NB4 (cell line): ENCODE data around the gene NUDT3.
A peak's percentile ranks its signal among the peaks of the same experiment; 100 is the strongest.
"Not testable (repeated sequence)": the region's sequence is repeated elsewhere in the genome, so short reads cannot be mapped to it uniquely, and the experiment has no call there.

ENCODE experiments used
- DNase-seq: peaks from one replicate; pipeline ENCODE4 v3.0.0; 2010; ENCODE audit warnings: low read depth
- H3K4me3 ChIP-seq: one replicate; pipeline ENCODE4 v1.5.1; 2011; ENCODE audit warnings: mild to moderate bottlenecking, low read depth, low read length, moderate library complexity
- CTCF ChIP-seq: IDR thresholded peaks from one replicate; pipeline ENCODE4 v1.5.1; 2012; ENCODE audit warnings: low read depth, low read length
- MAX ChIP-seq: IDR thresholded peaks from 2 replicates; pipeline ENCODE4 v1.6.1; 2011; ENCODE audit warnings: low read depth, low read length
- MYC ChIP-seq: IDR thresholded peaks from 2 replicates; pipeline ENCODE4 v1.6.1; 2011; ENCODE audit warnings: low read depth, low read length
- POLR2A ChIP-seq: IDR thresholded peaks from 2 replicates; pipeline ENCODE4 v1.6.1; 2011; ENCODE audit warnings: mild to moderate bottlenecking; ENCODE audit not compliant: insufficient read length; ENCODE audit errors: extremely low read depth

NUDT3 gene

GRCh38 chr6:34332251-34333198, 59.9 kb downstream of the NUDT3 start:
- TF ChIP-seq CTCF (no peak), MAX (no peak), POLR2A (no peak), MYC (no peak)
- DNase-seq: peak; percentile 69
- H3K4me3 ChIP-seq: no peak overlapping the region

GRCh38 chr6:34331371-34332050, 61.0 kb downstream of the NUDT3 start:
- TF ChIP-seq MAX (no peak), POLR2A (no peak)
- no peak for DNase-seq
- H3K4me3 ChIP-seq: no peak overlapping the region

GRCh38 chr6:34329814-34330213, 62.7 kb downstream of the NUDT3 start:
- not testable (repeated sequence) for H3K4me3 ChIP-seq, DNase-seq

GRCh38 chr6:34328969-34329368, 63.5 kb downstream of the NUDT3 start:
- H3K4me3 ChIP-seq: no peak overlapping the region
- no peak for TF ChIP-seq POLR2A
- TF ChIP-seq CTCF: no peak
- TF ChIP-seq MYC: no peak
- no peak for TF ChIP-seq MAX
- no peak for DNase-seq

GRCh38 chr6:34327313-34328205, 64.9 kb downstream of the NUDT3 start:
- H3K4me3 ChIP-seq, DNase-seq: not testable (repeated sequence)

- H3K4me3 ChIP-seq: no peak overlapping the region
- no peak for DNase-seq
- no peak for TF ChIP-seq MAX
Observed at GRCh38 chr6:34325633-34326032, 66.8 kb downstream of the NUDT3 start.

- DNase-seq: no peak
- H3K4me3 ChIP-seq: no peak overlapping the region
- TF ChIP-seq CTCF: no peak
- TF ChIP-seq MYC: no peak
- no peak for TF ChIP-seq POLR2A
- no peak for TF ChIP-seq MAX
Observed at GRCh38 chr6:34324738-34325444, 67.6 kb downstream of the NUDT3 start.

GRCh38 chr6:34324221-34324620, 68.2 kb downstream of the NUDT3 start:
- H3K4me3 ChIP-seq, DNase-seq: not testable (repeated sequence)
